ENCODE data around the gene ZNF585A. TPM values are rescaled to one million over a fixed set of nuclear protein-coding genes. Genes with fewer than 3 reads are reported as not detected.
A peak's percentile ranks its signal among the peaks of the same experiment; 100 is the strongest.
"Not testable (repeated sequence)": the region's sequence is repeated elsewhere in the genome, so short reads cannot be mapped to it uniquely, and the experiment has no call there.

Gene ZNF585A
- total RNA-seq, 1 experiment from 2014 or later = 7.2 TPM

DNA sequence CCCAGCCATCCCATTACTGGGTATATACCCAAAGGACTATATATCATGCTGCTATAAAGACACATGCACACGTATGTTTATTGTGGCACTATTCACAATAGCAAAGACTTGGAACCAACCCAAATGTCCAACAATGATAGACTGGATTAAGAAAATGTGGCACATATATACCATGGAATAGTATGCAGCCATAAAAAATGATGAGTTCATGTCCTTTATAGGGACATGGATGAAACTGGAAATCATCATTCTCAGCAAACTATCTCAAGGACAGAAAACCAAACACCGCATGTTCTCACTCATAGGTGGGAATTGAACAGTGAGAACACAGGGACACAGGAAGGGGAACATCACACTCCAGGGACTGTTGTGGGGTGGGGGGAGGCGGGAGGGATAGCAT, 50.4 kb downstream of the ZNF585A start:
- H3K4me1 ChIP-seq (ENCODE audit: low read length); H3K79me2 ChIP-seq (ENCODE audit: low read length); H4K20me1 ChIP-seq (ENCODE audit: insufficient read depth, low read depth, low read length); H3K27me3 ChIP-seq (ENCODE audit: low read length); H3K27ac ChIP-seq (ENCODE audit: low read length); H3K36me3 ChIP-seq (ENCODE audit: insufficient read depth, low read length); DNase-seq; H3K9me2 ChIP-seq (replicated peaks; ENCODE audit: insufficient read depth, low read length); H3K9ac ChIP-seq (ENCODE audit: low read length); H3K4me3 ChIP-seq (ENCODE audit: low read length); H3K4me2 ChIP-seq (ENCODE audit: low read depth, low read length, poor library complexity, severe bottlenecking); H2AFZ ChIP-seq (ENCODE audit: low read length): not testable (repeated sequence)
- peaks cover 25% of the 10 kb centered on the region for H3K9me3 ChIP-seq (ENCODE audit: low read length)

DNA sequence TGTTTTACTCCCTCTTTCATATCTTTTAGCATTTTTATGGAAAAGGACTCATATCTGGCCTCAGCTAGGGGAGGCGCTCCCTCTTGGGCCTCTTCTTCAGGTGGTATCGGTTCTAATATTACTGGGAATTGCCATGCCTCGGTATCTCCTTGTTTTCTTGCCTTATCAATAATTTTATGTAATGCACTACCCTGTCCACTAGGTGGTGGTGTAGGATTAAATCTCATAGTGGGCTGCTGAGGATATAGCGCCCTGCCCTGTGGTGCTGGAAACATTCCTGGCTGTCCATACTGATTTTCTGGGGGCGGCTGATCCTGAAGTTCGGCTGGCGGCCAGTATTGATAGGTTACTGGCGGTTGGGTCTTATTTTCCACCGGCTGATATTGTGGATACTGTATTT, 58.5 kb downstream of the ZNF585A start:
- Histone ChIP-seq H3K4me2 (ENCODE audit: low read depth, low read length, poor library complexity, severe bottlenecking) (no peak overlapping the region), H4K20me1 (ENCODE audit: insufficient read depth, low read depth, low read length) (no peaks in the 10 kb centered on the region), H3K4me1 (ENCODE audit: low read length) (no peaks in the 10 kb centered on the region), H3K9me3 (ENCODE audit: low read length) (peaks cover 27% of the 10 kb centered on the region), H2AFZ (ENCODE audit: low read length) (no peak overlapping the region), H3K9ac (ENCODE audit: low read length) (no peak overlapping the region), H3K4me3 (ENCODE audit: low read length) (no peak overlapping the region), H3K9me2 (replicated peaks; ENCODE audit: insufficient read depth, low read length) (no peaks in the 10 kb centered on the region), H3K27me3 (ENCODE audit: low read length) (no peaks in the 10 kb centered on the region), H3K36me3 (ENCODE audit: insufficient read depth, low read length) (peaks cover 43% of the 10 kb centered on the region), H3K79me2 (ENCODE audit: low read length) (no peaks in the 10 kb centered on the region), H3K27ac (ENCODE audit: low read length) (no peak overlapping the region)
- DNase-seq = no peak

DNA sequence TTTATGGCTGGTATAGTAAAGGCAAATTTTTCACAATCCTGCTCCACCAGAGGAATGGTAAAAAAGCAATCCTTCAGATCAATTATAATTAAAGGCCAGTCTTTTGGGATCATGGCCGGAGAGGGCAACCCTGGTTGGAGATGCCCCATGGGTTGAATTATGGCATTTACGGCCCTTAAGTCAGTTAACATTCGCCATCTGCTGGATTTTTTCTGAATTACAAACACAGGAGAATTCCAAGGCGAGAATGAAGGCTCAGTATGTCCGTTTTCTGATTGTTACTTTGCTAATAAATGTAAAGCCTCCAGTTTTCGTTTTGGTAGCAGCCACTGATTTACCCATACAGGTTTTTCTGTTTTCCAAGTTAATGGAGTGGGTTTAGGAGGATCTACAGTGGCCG, 60.7 kb downstream of the ZNF585A start:
- not testable (repeated sequence) for H2AFZ ChIP-seq (ENCODE audit: low read length); H3K27me3 ChIP-seq (ENCODE audit: low read length); H3K4me3 ChIP-seq (ENCODE audit: low read length); H3K79me2 ChIP-seq (ENCODE audit: low read length); H4K20me1 ChIP-seq (ENCODE audit: insufficient read depth, low read depth, low read length); H3K27ac ChIP-seq (ENCODE audit: low read length); H3K9me2 ChIP-seq (replicated peaks; ENCODE audit: insufficient read depth, low read length); H3K9ac ChIP-seq (ENCODE audit: low read length); H3K4me2 ChIP-seq (ENCODE audit: low read depth, low read length, poor library complexity, severe bottlenecking); H3K4me1 ChIP-seq (ENCODE audit: low read length)
- peaks cover 51% of the 10 kb centered on the region for H3K36me3 ChIP-seq (ENCODE audit: insufficient read depth, low read length)
- H3K9me3 ChIP-seq (ENCODE audit: low read length) = peaks cover 27% of the 10 kb centered on the region
- peak; percentile 66 for DNase-seq

DNA sequence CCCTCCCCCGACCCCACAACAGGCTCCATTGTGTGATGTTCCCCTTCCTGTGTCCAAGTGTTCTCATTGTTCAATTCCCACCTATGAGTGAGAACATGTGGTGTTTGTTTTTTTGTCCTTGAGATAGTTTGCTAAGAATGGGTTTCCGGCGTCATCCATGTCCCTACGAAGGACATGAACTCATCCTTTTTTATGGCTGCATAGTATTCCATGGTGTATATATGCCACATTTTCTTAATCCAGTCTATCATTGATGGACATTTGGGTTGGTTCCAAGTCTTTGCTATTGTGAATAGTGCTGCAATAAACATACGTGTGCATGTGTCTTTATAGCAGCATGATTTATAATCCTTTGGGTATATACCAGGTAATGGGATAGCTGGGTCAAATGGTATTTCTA, 68.4 kb downstream of the ZNF585A start:
- H2AFZ ChIP-seq (ENCODE audit: low read length); H4K20me1 ChIP-seq (ENCODE audit: insufficient read depth, low read depth, low read length); H3K27ac ChIP-seq (ENCODE audit: low read length); H3K4me1 ChIP-seq (ENCODE audit: low read length); DNase-seq; H3K9me3 ChIP-seq (ENCODE audit: low read length); H3K79me2 ChIP-seq (ENCODE audit: low read length); H3K4me3 ChIP-seq (ENCODE audit: low read length); H3K9me2 ChIP-seq (replicated peaks; ENCODE audit: insufficient read depth, low read length); H3K4me2 ChIP-seq (ENCODE audit: low read depth, low read length, poor library complexity, severe bottlenecking); H3K9ac ChIP-seq (ENCODE audit: low read length); H3K27me3 ChIP-seq (ENCODE audit: low read length): not testable (repeated sequence)
- peaks cover 50% of the 10 kb centered on the region for H3K36me3 ChIP-seq (ENCODE audit: insufficient read depth, low read length)

DNA sequence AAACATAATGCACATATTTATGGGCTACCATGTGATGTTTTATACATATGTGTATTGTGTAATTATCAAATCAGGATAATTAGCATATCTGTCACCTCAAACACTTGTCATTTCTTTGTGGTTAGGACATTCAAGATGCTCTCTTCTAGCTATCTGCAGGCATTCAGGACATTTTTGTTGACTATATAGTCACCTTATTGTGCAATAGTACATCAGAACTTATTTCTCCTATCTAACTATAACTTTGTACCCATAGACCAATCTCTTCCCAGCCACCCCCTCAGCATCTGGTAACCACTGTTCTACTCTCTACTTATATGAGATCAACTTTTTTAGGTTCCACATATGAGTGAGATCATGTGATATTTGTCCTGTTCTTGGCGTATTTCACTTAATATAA, 73.9 kb downstream of the ZNF585A start:
- H2AFZ ChIP-seq (ENCODE audit: low read length) = no peak overlapping the region
- no peaks in the 10 kb centered on the region for H3K27me3 ChIP-seq (ENCODE audit: low read length)
- no peaks in the 10 kb centered on the region for H4K20me1 ChIP-seq (ENCODE audit: insufficient read depth, low read depth, low read length)
- no peak overlapping the region for H3K9ac ChIP-seq (ENCODE audit: low read length)
- peaks cover 88% of the 10 kb centered on the region for H3K36me3 ChIP-seq (ENCODE audit: insufficient read depth, low read length)
- H3K9me3 ChIP-seq (ENCODE audit: low read length) = peaks cover 23% of the 10 kb centered on the region
- H3K4me3 ChIP-seq (ENCODE audit: low read length) = no peak overlapping the region
- H3K79me2 ChIP-seq (ENCODE audit: low read length) = peaks cover 14% of the 10 kb centered on the region
- DNase-seq = no peak
- no peak overlapping the region for H3K4me2 ChIP-seq (ENCODE audit: low read depth, low read length, poor library complexity, severe bottlenecking)
- H3K9me2 ChIP-seq (replicated peaks; ENCODE audit: insufficient read depth, low read length) = no peaks in the 10 kb centered on the region
- H3K27ac ChIP-seq (ENCODE audit: low read length) = no peak overlapping the region
- no peaks in the 10 kb centered on the region for H3K4me1 ChIP-seq (ENCODE audit: low read length)

DNA sequence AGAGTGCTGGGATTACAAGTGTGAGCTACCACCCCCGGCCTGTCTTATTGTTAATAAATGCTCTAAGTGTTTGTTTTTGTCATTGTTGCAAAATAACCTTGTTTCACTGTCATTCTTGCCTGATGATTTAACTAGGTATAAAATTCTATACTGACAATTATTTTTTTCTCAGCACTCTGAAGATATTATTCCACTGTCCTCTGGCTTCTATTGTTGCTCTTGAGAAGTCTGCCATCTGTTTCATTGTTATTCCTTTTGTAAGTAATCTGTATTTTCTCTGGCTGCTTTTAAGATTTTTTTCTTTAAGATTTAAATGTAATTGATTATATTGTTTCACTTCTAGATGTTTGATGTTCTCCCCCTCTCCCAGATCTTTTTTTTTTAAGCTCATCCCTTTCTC, 76.6 kb downstream of the ZNF585A start:
- H3K36me3 ChIP-seq (ENCODE audit: insufficient read depth, low read length) = peaks cover 88% of the 10 kb centered on the region

More for the DNA sequence above, 76.6 kb downstream of the ZNF585A start:
- Histone ChIP-seq H3K4me2 (ENCODE audit: low read depth, low read length, poor library complexity, severe bottlenecking) (no peak overlapping the region), H3K79me2 (ENCODE audit: low read length) (peaks cover 20% of the 10 kb centered on the region), H3K4me1 (ENCODE audit: low read length) (no peaks in the 10 kb centered on the region), H3K27me3 (ENCODE audit: low read length) (no peaks in the 10 kb centered on the region), H3K27ac (ENCODE audit: low read length) (no peak overlapping the region), H4K20me1 (ENCODE audit: insufficient read depth, low read depth, low read length) (no peaks in the 10 kb centered on the region), H2AFZ (ENCODE audit: low read length) (no peak overlapping the region), H3K9ac (ENCODE audit: low read length) (no peak overlapping the region), H3K4me3 (ENCODE audit: low read length) (no peak overlapping the region), H3K9me2 (replicated peaks; ENCODE audit: insufficient read depth, low read length) (no peaks in the 10 kb centered on the region), H3K9me3 (ENCODE audit: low read length) (peaks cover 30% of the 10 kb centered on the region)
- DNase-seq = no peak

Other genes with a start within 250 kb of the ZNF585A start
- 14.8 and 15.1 TPM in 2 replicates for gene ZNF420, start 94.3 kb downstream of the ZNF585A start, total RNA-seq (2014; rRNA removed; shearing (Covaris generic); ENCODE audit: low replicate concordance)
- gene ZNF585B, start 37.8 kb upstream of the ZNF585A start, total RNA-seq (2014; rRNA removed; shearing (Covaris generic); ENCODE audit: low replicate concordance) = 20.6 and 27.8 TPM in 2 replicates
- gene ZNF383, start 45.5 kb upstream of the ZNF585A start, total RNA-seq (2014; rRNA removed; shearing (Covaris generic); ENCODE audit: low replicate concordance) = 6.3 and 18.7 TPM in 2 replicates
- 3.2 and 11.0 TPM in 2 replicates for gene ZNF527, start 198.4 kb upstream of the ZNF585A start, total RNA-seq (2014; rRNA removed; shearing (Covaris generic); ENCODE audit: low replicate concordance)